Astrocyte (in vitro differentiated cells and primary cell): ENCODE data around the gene CEACAM3.
"Not testable (repeated sequence)": the region's sequence is repeated elsewhere in the genome, so short reads cannot be mapped to it uniquely, and the experiment has no call there.

ENCODE experiments used
- EZH2 ChIP-seq: IDR thresholded peaks from 2 replicates; pipeline ENCODE4 v1.6.1; 2012; ENCODE audit warnings: mild to moderate bottlenecking, low read length, inconsistent platforms; ENCODE audit not compliant: insufficient read depth
- TF ChIP-seq, protein P1 (sequence below): IDR thresholded peaks from 2 replicates; pipeline ENCODE4 v1.5.1; 2011; ENCODE audit warnings: low read depth, mild to moderate bottlenecking, inconsistent platforms, low read length, moderate library complexity; ENCODE audit not compliant: insufficient read depth

DNA sequence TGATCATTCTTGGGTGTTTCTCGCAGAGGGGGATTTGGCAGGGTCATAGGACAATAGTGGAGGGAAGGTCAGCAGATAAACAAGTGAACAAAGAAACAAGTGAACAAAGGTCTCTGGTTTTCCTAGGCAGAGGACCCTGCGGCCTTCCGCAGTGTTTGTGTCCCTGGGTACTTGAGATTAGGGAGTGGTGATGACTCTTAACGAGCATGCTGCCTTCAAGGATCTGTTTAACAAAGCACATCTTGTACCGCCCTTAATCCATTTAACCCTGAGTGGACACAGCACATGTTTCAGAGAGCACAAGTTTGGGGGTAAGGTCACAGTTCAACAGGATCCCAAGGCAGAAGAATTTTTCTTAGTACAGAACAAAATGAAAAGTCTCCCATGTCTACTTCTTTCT lies 28.3 kb upstream of the CEACAM3 start:
- TF ChIP-seq, protein P1, sequence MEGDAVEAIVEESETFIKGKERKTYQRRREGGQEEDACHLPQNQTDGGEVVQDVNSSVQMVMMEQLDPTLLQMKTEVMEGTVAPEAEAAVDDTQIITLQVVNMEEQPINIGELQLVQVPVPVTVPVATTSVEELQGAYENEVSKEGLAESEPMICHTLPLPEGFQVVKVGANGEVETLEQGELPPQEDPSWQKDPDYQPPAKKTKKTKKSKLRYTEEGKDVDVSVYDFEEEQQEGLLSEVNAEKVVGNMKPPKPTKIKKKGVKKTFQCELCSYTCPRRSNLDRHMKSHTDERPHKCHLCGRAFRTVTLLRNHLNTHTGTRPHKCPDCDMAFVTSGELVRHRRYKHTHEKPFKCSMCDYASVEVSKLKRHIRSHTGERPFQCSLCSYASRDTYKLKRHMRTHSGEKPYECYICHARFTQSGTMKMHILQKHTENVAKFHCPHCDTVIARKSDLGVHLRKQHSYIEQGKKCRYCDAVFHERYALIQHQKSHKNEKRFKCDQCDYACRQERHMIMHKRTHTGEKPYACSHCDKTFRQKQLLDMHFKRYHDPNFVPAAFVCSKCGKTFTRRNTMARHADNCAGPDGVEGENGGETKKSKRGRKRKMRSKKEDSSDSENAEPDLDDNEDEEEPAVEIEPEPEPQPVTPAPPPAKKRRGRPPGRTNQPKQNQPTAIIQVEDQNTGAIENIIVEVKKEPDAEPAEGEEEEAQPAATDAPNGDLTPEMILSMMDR = not testable (repeated sequence)
- not testable (repeated sequence) for TF ChIP-seq EZH2
